CD14-positive monocyte (primary cell): ENCODE measurements around the gene WNT6. TPM values are rescaled to one million over a fixed set of nuclear protein-coding genes. Genes with fewer than 3 reads are reported as not detected.

Experiments
- DNase-seq, 3 donors: peaks; one replicate each; pipeline ENCODE4 v3.0.0-alpha.2; 2011 to 2022
- H2AFZ ChIP-seq: 2 replicates; pipeline ENCODE4 v1.6.0; 2012; ENCODE audit warnings: mild to moderate bottlenecking, low read depth, low read length, inconsistent platforms; ENCODE audit not compliant: insufficient read depth, poor library complexity, severe bottlenecking
- H3K27ac ChIP-seq, 2 donors: 1 replicate in 1 of 2; 2 replicates in 1 of 2; pipeline ENCODE4 v1.5.1; 2012 to 2013; ENCODE audit warnings: low read length in 2 of 2, control low read depth in 1 of 2, inconsistent platforms in 1 of 2, low read depth in 1 of 2, mild to moderate bottlenecking in 1 of 2
- H3K27me3 ChIP-seq, 2 donors: one replicate each; pipeline versions ENCODE4 v1.6.0 to v1.6.1; 2011 to 2013; ENCODE audit warnings: low read length in 2 of 2; ENCODE audit not compliant: control insufficient read depth in 2 of 2, insufficient read depth in 2 of 2
- H3K36me3 ChIP-seq, 2 donors: replicated peaks in 1 of 2; 1 replicate in 1 of 2; 2 replicates in 1 of 2; pipeline versions ENCODE4 v1.5.1 to v1.6.1; 2012 to 2013; ENCODE audit warnings: low read length in 2 of 2, control low read depth in 1 of 2, inconsistent platforms in 1 of 2, mild to moderate bottlenecking in 1 of 2; ENCODE audit not compliant: insufficient read depth in 2 of 2, control insufficient read depth in 1 of 2
- H3K4me1 ChIP-seq, 2 donors: 1 replicate in 1 of 2; 2 replicates in 1 of 2; pipeline versions ENCODE4 v1.5.1 to v1.6.1; 2012 to 2013; ENCODE audit warnings: low read length in 2 of 2, control low read depth in 1 of 2, inconsistent platforms in 1 of 2, mild to moderate bottlenecking in 1 of 2, moderate library complexity in 1 of 2; ENCODE audit not compliant: insufficient read depth in 2 of 2, control insufficient read depth in 1 of 2
- H3K4me2 ChIP-seq: replicated peaks from 2 replicates; pipeline ENCODE3; 2012; ENCODE audit warnings: low read length, moderate library complexity, mild to moderate bottlenecking; ENCODE audit not compliant: poor library complexity, severe bottlenecking; ENCODE audit errors: extremely low read depth
- H3K4me3 ChIP-seq, 3 experiments: fragments of 200-600 bp in 1 of 3; sonication (generic) in 1 of 3; replicated peaks in 1 of 3; 1 replicate in 2 of 3; 2 replicates in 1 of 3; pipeline ENCODE4 v1.5.1; 2011 to 2013; ENCODE audit warnings: low read length in 3 of 3, mild to moderate bottlenecking in 3 of 3, control low read depth in 2 of 3, low read depth in 2 of 3, inconsistent platforms in 1 of 3, moderate library complexity in 1 of 3
- H3K79me2 ChIP-seq: 2 replicates; pipeline ENCODE4 v1.6.0; 2012; ENCODE audit warnings: mild to moderate bottlenecking, control low read depth, inconsistent platforms, low read length, moderate library complexity; ENCODE audit not compliant: insufficient read depth
- H3K9ac ChIP-seq: 2 replicates; pipeline ENCODE4 v1.6.0; 2017; ENCODE audit warnings: low read length, mild to moderate bottlenecking; ENCODE audit not compliant: insufficient read depth, poor library complexity, severe bottlenecking
- H3K9me3 ChIP-seq, 2 donors: replicated peaks in 1 of 2; 1 replicate in 1 of 2; 2 replicates in 1 of 2; pipeline versions ENCODE4 v1.5.1 to v1.6.1; 2012 to 2013; ENCODE audit warnings: low read length in 2 of 2, control low read depth in 1 of 2; ENCODE audit not compliant: control insufficient read depth in 1 of 2, insufficient read depth in 1 of 2
- H4K20me1 ChIP-seq: 2 replicates; pipeline ENCODE4 v1.6.0; 2012; ENCODE audit warnings: mild to moderate bottlenecking, low read length, control low read depth, moderate library complexity; ENCODE audit not compliant: insufficient read depth
- H3K27ac Mint-ChIP-seq, 7 donors: one replicate each; pipeline ENCODE4 v1.8.0; 2020; ENCODE audit warnings: mild to moderate bottlenecking in 7 of 7, mixed read lengths in 7 of 7, moderate library complexity in 6 of 7, inconsistent platforms in 2 of 7
- H3K27me3 Mint-ChIP-seq, 3 donors: one replicate each; pipeline ENCODE4 v1.8.0; 2021 to 2022; ENCODE audit warnings: low read depth in 3 of 3, mild to moderate bottlenecking in 3 of 3, mixed read lengths in 3 of 3, moderate library complexity in 3 of 3, inconsistent platforms in 1 of 3
- H3K36me3 Mint-ChIP-seq, 2 donors: one replicate each; pipeline ENCODE4 v1.8.0; 2020; ENCODE audit warnings: mixed read lengths in 2 of 2, inconsistent platforms in 1 of 2, mild to moderate bottlenecking in 1 of 2
- H3K4me1 Mint-ChIP-seq: one replicate; pipeline ENCODE4 v1.8.0; 2020; ENCODE audit warnings: mild to moderate bottlenecking, mixed read lengths
- H3K4me3 Mint-ChIP-seq, 2 donors: one replicate each; pipeline ENCODE4 v1.8.0; 2020; ENCODE audit warnings: mild to moderate bottlenecking in 2 of 2, mixed read lengths in 2 of 2, moderate library complexity in 1 of 2
- H3K9me3 Mint-ChIP-seq, 7 donors: one replicate each; pipeline ENCODE4 v1.8.0; 2020 to 2022; ENCODE audit warnings: mixed read lengths in 7 of 7, mild to moderate bottlenecking in 6 of 7, moderate library complexity in 6 of 7, inconsistent platforms in 2 of 7
- WGBS: methylation state at CpG from one replicate; pipeline ENCODE4 v1.1.5; 2013; ENCODE audit warnings: missing lambda C conversion rate; ENCODE audit not compliant: insufficient coverage; 5-methylcytosine and 5-hydroxymethylcytosine counted together
- intact Hi-C, 2 donors: fragments of 100-400 bp; cut with micrococcal nuclease; formaldehyde crosslinking; loops; one replicate each; pipeline versions ENCODE4 v1.15.0 to v1.15.1; 2023
- polyA plus RNA-seq, 3 donors: library from polyadenylated mRNA; depleted of rRNA in 1 of 3; unstranded in 2 of 3; stranded (reverse) in 1 of 3; fragments of 300-500 nt in 2 of 3; fragments of >200 nt in 1 of 3; fragmentation: Illumina TruSeq in 2 of 3; gene quantifications; 1 replicate in 2 of 3; 2 replicates in 1 of 3; pipeline ENCODE4 v1.2.3, GENCODE V29; 2012 to 2021
- TF ChIP-seq, protein P1 (sequence below): fragments of 200-600 bp; IDR thresholded peaks from one replicate; pipeline ENCODE4 v1.8.0; 2022; ENCODE audit warnings: antibody characterized with exemption, mild to moderate bottlenecking

Gene WNT6
- polyA plus RNA-seq, 3 donors: 0.27 to 0.65 (median 0.37) TPM

DNA sequence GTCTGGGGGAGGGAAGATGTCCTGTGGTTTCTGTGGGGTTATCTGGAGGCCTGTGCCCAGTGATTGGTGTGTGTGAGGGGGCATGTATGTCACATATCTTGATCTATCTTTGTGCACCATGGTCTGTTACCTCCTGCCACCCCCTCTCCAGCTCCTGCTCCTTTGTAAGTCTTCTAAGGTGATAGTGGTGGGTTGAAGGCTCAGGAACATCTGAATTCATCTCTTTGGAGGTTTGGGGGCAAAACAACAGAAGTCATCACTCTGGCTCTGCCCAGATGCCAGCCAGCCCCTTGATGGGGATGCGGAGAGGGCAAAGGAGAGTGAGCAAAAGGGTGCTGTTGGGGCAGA is 2.7 kb upstream of the WNT6 start:
- no peaks in the 10 kb centered on the region for H4K20me1 ChIP-seq
- H3K9me3 ChIP-seq: peaks cover 0 to 31% of the 10 kb centered on the region in 2 donors
- H3K4me2 ChIP-seq: no peak overlapping the region
- peaks cover 19 to 35% of the 10 kb centered on the region in 2 donors for H3K4me1 ChIP-seq
- whole genome bisulfite sequencing: no CpG with 5 or more reads among the region's 1 CpG
- peaks cover 36% of the 10 kb centered on the region for H3K4me1 Mint-ChIP-seq
- TF ChIP-seq, protein P1, sequence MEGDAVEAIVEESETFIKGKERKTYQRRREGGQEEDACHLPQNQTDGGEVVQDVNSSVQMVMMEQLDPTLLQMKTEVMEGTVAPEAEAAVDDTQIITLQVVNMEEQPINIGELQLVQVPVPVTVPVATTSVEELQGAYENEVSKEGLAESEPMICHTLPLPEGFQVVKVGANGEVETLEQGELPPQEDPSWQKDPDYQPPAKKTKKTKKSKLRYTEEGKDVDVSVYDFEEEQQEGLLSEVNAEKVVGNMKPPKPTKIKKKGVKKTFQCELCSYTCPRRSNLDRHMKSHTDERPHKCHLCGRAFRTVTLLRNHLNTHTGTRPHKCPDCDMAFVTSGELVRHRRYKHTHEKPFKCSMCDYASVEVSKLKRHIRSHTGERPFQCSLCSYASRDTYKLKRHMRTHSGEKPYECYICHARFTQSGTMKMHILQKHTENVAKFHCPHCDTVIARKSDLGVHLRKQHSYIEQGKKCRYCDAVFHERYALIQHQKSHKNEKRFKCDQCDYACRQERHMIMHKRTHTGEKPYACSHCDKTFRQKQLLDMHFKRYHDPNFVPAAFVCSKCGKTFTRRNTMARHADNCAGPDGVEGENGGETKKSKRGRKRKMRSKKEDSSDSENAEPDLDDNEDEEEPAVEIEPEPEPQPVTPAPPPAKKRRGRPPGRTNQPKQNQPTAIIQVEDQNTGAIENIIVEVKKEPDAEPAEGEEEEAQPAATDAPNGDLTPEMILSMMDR: no peak
- H3K4me3 Mint-ChIP-seq: peak overlapping the region in 1 of 2 donors; percentile 71
- H3K4me3 ChIP-seq: no peak overlapping the region
- no peak overlapping the region for H3K27ac ChIP-seq
- no peaks in the 10 kb centered on the region for H3K36me3 ChIP-seq
- H3K9ac ChIP-seq: no peak overlapping the region
- H3K27ac Mint-ChIP-seq: no peak overlapping the region
- peaks cover 78 to 93% (median 87%) of the 10 kb centered on the region in 3 donors for H3K27me3 Mint-ChIP-seq
- peaks cover 0 to 54% (median 11%) of the 10 kb centered on the region in 7 donors for H3K9me3 Mint-ChIP-seq
- intact Hi-C loops: loop anchor here in 1 of 2 donors (2.0 kb wide), 1 partner anchor 36 kb away; no protein-coding TSS in a partner anchor
- H3K79me2 ChIP-seq: no peaks in the 10 kb centered on the region
- H3K27me3 ChIP-seq: peaks cover 68 to 83% of the 10 kb centered on the region in 2 donors
- H2AFZ ChIP-seq: no peak overlapping the region
- no peak for DNase-seq
- peaks cover 4 to 5% of the 10 kb centered on the region in 2 donors for H3K36me3 Mint-ChIP-seq

GRCh38 chr2:218857371-218858137 is 2.1 kb upstream of the WNT6 start:
- H2AFZ ChIP-seq: no peak overlapping the region
- intact Hi-C loops: loop anchor here in 1 of 2 donors (2.0 kb wide), 1 partner anchor 35 kb away; no protein-coding TSS in a partner anchor
- peak overlapping the region in 1 of 2 donors; percentile 62 for H3K4me3 Mint-ChIP-seq
- H3K9me3 ChIP-seq: peaks cover 0 to 32% of the 10 kb centered on the region in 2 donors
- H3K4me1 Mint-ChIP-seq: peaks cover 36% of the 10 kb centered on the region
- no peak for DNase-seq
- TF ChIP-seq, protein P1: no peak
- no peak overlapping the region for H3K27ac Mint-ChIP-seq
- H3K36me3 ChIP-seq: no peaks in the 10 kb centered on the region
- H3K79me2 ChIP-seq: no peaks in the 10 kb centered on the region
- peaks cover 82 to 98% (median 91%) of the 10 kb centered on the region in 3 donors for H3K27me3 Mint-ChIP-seq
- no peaks in the 10 kb centered on the region for H4K20me1 ChIP-seq
- H3K4me1 ChIP-seq: peaks cover 19 to 35% of the 10 kb centered on the region in 2 donors
- no peak overlapping the region for H3K4me3 ChIP-seq
- H3K9me3 Mint-ChIP-seq: peaks cover 0 to 54% (median 12%) of the 10 kb centered on the region in 7 donors
- H3K36me3 Mint-ChIP-seq: peaks cover 4 to 6% of the 10 kb centered on the region in 2 donors
- no peak overlapping the region for H3K27ac ChIP-seq
- no peak overlapping the region for H3K4me2 ChIP-seq
- peaks cover 69 to 90% of the 10 kb centered on the region in 2 donors for H3K27me3 ChIP-seq
- WGBS: 30% methylated on average over 3 of the region's 10 CpGs
- H3K9ac ChIP-seq: no peak overlapping the region
